ENCODE data around the gene EPB42. TPM values are rescaled to one million over a fixed set of nuclear protein-coding genes. Genes with fewer than 3 reads are reported as not detected.
"Not testable (repeated sequence)": the region's sequence is repeated elsewhere in the genome, so short reads cannot be mapped to it uniquely, and the experiment has no call there.

EPB42 gene
- total RNA-seq, 1 donor from 2014 or later = not detected

GRCh38 chr15:43169888-43170287 is 50.9 kb downstream of the EPB42 start:
- ATAC-seq (no peak), DNase-seq (no peak)
- H3K27ac ChIP-seq = no peak overlapping the region
- no peaks in the 10 kb centered on the region for H3K4me1 ChIP-seq
- H3K36me3 ChIP-seq = peaks cover 68% of the 10 kb centered on the region
- intact Hi-C loops (cut with DNase I) = no loop called here
- no peak overlapping the region for H3K4me3 ChIP-seq
- H3K9me3 ChIP-seq = peaks cover 5% of the 10 kb centered on the region
- no peaks in the 10 kb centered on the region for H3K27me3 ChIP-seq (ENCODE audit: low read depth)
- no peak for TF ChIP-seq CTCF (IDR thresholded peaks at IDR 0.05)

DNA sequence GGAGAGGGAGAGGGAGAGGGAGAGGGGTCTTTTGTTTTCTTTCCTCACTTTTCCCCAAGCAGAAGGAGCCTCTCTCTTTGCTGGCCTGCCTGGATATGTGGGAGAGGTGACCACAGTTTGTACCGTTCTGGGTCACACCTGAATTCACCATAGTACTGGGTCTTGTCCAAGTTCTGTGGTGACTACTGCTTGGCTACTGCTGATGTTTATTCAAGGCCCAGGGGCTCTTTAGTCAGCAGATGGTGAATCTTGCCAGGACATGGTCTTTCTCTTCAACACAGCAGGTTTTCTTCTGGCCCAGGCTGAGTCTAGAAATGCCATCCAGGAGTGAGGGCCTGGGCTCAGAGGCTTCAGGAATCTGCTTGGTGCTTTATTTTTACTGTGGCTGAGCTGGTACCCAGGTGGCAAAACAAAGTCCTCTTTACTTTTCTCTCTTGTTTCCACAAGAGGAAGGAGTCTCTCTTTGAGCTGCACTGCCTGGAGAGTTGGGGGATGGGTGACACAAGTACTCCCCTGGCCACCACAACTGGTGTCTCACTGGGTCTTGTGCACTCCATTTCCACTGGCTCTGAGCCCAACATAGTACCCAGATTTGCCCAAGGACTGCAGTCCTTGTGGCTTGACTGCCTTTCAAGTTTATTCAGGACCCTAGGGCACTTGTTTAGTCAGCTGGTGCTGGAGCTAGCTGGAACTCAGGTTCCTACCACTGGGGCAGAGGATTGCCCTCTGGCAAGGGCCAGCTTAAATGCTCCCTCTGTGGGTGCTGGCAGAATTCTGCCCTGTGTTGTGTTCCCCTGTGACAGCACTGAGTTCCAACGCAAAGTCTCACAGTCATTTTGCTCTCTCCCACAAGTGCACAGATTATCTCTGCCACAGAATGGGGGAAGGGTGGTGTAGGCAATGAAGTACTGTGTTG is 52.4 kb downstream of the EPB42 start:
- Histone ChIP-seq H3K27me3 (ENCODE audit: low read depth) (no peaks in the 10 kb centered on the region), H3K4me1 (no peaks in the 10 kb centered on the region), H3K4me3 (no peak overlapping the region), H3K9me3 (peaks cover 5% of the 10 kb centered on the region), H3K36me3 (peaks cover 77% of the 10 kb centered on the region), H3K27ac (no peak overlapping the region)
- DNase-seq = no peak
- peak in 1 of 2 donors; percentile 41 for ATAC-seq
- intact Hi-C loops (cut with DNase I) = no loop called here
- no peak for TF ChIP-seq CTCF (IDR thresholded peaks at IDR 0.05)

GRCh38 chr15:43167261-43167660 is 53.6 kb downstream of the EPB42 start:
- DNase-seq; intact Hi-C loops (cut with DNase I); H3K27ac ChIP-seq; H3K4me3 ChIP-seq; ATAC-seq; H3K9me3 ChIP-seq; H3K27me3 ChIP-seq (ENCODE audit: low read depth); H3K4me1 ChIP-seq: not testable (repeated sequence)
- H3K36me3 ChIP-seq = peaks cover 77% of the 10 kb centered on the region

- TF ChIP-seq CTCF (IDR thresholded peaks at IDR 0.05) = no peak
- no peaks in the 10 kb centered on the region for H3K9me3 ChIP-seq
- intact Hi-C loops (cut with DNase I) = no loop called here
- H3K36me3 ChIP-seq = peaks cover 80% of the 10 kb centered on the region
- H3K4me3 ChIP-seq = no peak overlapping the region
- DNase-seq = no peak
- no peak overlapping the region for H3K27ac ChIP-seq
- no peak for ATAC-seq
- no peaks in the 10 kb centered on the region for H3K27me3 ChIP-seq (ENCODE audit: low read depth)
- H3K4me1 ChIP-seq = no peaks in the 10 kb centered on the region
Measured at GRCh38 chr15:43165801-43166325, 55.0 kb downstream of the EPB42 start.

DNA sequence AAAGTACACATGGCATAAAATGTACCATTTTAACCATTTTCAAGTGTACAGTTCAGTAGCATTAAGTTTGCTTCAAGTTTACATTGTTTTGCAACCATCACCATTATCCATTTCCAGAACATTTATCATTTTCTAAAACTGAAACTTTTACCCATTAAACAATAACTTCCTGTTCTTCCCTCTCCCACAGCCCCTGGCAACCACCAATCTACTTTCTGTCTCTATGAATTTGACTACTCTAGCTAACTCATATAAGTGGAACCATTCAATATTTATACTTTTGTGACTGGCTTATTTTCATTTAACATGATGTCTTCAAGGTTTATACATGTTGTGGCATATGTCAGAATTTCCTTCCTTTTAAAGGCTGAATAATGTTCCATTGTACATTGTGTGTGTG is 67.5 kb downstream of the EPB42 start:
- intact Hi-C loops (cut with DNase I) = no loop called here
- no peak for ATAC-seq
- no peak for DNase-seq
- H3K9me3 ChIP-seq = no peaks in the 10 kb centered on the region
- H3K4me1 ChIP-seq = no peaks in the 10 kb centered on the region
- no peak overlapping the region for H3K4me3 ChIP-seq
- H3K27me3 ChIP-seq (ENCODE audit: low read depth) = no peaks in the 10 kb centered on the region
- H3K36me3 ChIP-seq = peaks cover 92% of the 10 kb centered on the region
- H3K27ac ChIP-seq = no peak overlapping the region
- no peak for TF ChIP-seq CTCF (IDR thresholded peaks at IDR 0.05)

GRCh38 chr15:43151688-43152087 is 69.1 kb downstream of the EPB42 start:
- Histone ChIP-seq H3K36me3 (peaks cover 97% of the 10 kb centered on the region), H3K27me3 (ENCODE audit: low read depth) (no peaks in the 10 kb centered on the region), H3K27ac (no peak overlapping the region), H3K4me3 (no peak overlapping the region), H3K4me1 (no peaks in the 10 kb centered on the region), H3K9me3 (no peaks in the 10 kb centered on the region)
- DNase-seq (no peak), ATAC-seq (no peak)
- no peak for TF ChIP-seq CTCF (IDR thresholded peaks at IDR 0.05)
- intact Hi-C loops (cut with DNase I) = no loop called here

All from lower lobe of right lung (tissue), 2 donors.